Measurements from ENCODE around the gene AKR1C8. TPM values are rescaled to one million over a fixed set of nuclear protein-coding genes. Genes with fewer than 3 reads are reported as not detected.

AKR1C8 gene
- total and polyA plus RNA-seq, 2 of the 13 experiments (the other 11 are each of a cell fraction or from before 2014, with no cell fraction given): 0.12 TPM; not detected in 1

DNA sequence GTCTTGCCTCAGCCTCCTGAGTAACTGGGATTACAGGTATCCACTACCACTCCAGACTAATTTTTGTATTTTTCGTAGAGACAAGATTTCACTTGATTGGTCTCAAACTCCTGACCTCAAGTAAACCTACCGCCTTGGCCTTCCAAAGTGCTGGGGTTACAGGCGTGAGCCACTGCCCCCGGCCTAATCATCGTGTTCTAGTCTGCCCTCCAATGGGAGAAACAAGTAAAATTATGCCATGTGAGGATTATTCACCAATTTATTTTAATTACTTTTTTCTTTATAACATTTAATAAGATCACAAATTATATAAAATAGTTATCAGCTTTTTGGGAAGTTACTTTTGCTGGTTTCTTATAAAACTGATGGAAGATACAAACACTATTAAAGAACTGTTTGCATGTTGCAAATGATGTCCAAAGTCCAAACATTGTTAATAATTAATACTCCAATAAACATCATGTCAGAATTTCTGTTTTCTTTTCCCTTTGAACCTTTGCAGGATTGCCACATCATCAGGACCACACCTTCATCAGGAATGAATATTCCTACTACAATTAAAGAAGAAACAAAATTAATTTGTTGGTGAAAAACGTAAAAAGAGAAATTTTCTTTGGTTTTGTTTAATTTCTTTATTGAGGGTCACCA is 10.9 kb upstream of the AKR1C8 start (continued):
- TF ChIP-seq, protein P1, sequence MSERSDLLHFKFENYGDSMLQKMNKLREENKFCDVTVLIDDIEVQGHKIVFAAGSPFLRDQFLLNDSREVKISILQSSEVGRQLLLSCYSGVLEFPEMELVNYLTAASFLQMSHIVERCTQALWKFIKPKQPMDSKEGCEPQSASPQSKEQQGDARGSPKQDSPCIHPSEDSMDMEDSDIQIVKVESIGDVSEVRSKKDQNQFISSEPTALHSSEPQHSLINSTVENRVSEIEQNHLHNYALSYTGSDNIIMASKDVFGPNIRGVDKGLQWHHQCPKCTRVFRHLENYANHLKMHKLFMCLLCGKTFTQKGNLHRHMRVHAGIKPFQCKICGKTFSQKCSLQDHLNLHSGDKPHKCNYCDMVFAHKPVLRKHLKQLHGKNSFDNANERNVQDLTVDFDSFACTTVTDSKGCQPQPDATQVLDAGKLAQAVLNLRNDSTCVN (CRISPR knock-in tag; IDR thresholded peaks at IDR 0.05; ENCODE audit: borderline replicate concordance): no peak
- no peak for TF ChIP-seq RBM39 (IDR thresholded peaks at IDR 0.05; ENCODE audit: low read depth, low read length, poor library complexity, severe bottlenecking)
- TF ChIP-seq, protein P2, sequence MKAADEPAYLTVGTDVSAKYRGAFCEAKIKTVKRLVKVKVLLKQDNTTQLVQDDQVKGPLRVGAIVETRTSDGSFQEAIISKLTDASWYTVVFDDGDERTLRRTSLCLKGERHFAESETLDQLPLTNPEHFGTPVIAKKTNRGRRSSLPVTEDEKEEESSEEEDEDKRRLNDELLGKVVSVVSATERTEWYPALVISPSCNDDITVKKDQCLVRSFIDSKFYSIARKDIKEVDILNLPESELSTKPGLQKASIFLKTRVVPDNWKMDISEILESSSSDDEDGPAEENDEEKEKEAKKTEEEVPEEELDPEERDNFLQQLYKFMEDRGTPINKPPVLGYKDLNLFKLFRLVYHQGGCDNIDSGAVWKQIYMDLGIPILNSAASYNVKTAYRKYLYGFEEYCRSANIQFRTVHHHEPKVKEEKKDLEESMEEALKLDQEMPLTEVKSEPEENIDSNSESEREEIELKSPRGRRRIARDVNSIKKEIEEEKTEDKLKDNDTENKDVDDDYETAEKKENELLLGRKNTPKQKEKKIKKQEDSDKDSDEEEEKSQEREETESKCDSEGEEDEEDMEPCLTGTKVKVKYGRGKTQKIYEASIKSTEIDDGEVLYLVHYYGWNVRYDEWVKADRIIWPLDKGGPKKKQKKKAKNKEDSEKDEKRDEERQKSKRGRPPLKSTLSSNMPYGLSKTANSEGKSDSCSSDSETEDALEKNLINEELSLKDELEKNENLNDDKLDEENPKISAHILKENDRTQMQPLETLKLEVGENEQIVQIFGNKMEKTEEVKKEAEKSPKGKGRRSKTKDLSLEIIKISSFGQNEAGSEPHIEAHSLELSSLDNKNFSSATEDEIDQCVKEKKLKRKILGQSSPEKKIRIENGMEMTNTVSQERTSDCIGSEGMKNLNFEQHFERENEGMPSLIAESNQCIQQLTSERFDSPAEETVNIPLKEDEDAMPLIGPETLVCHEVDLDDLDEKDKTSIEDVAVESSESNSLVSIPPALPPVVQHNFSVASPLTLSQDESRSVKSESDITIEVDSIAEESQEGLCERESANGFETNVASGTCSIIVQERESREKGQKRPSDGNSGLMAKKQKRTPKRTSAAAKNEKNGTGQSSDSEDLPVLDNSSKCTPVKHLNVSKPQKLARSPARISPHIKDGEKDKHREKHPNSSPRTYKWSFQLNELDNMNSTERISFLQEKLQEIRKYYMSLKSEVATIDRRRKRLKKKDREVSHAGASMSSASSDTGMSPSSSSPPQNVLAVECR (CRISPR knock-in tag; IDR thresholded peaks at IDR 0.05; ENCODE audit: borderline replicate concordance): no peak
- TF ChIP-seq POGZ (CRISPR knock-in tag; IDR thresholded peaks at IDR 0.05): peak; percentile 44
- TF ChIP-seq ZNF331 (CRISPR knock-in tag; IDR thresholded peaks at IDR 0.05): no peak
- no peak for TF ChIP-seq PHF5A (CRISPR knock-in tag; IDR thresholded peaks at IDR 0.05; ENCODE audit: low read depth, unreplicated experiment)
- no peak for TF ChIP-seq ZNF607 (CRISPR knock-in tag; IDR thresholded peaks at IDR 0.05; ENCODE audit: borderline replicate concordance)
- no peak for TF ChIP-seq ZFP36 (IDR thresholded peaks at IDR 0.05; ENCODE audit: borderline replicate concordance, low read depth, low read length, partially characterized antibody)
- 0 out of 2 replicates have a peak, but pooled peaks have one; percentile 22 for TF ChIP-seq ZNF792 (CRISPR knock-in tag; IDR thresholded peaks at IDR 0.05)
- TF ChIP-seq ZNF367 (CRISPR knock-in tag; IDR thresholded peaks at IDR 0.05; ENCODE audit: borderline replicate concordance): no peak
- no peak for TF ChIP-seq PITX1 (CRISPR knock-in tag; IDR thresholded peaks at IDR 0.05)
- no peak for TF ChIP-seq MXD4 (CRISPR knock-in tag; IDR thresholded peaks at IDR 0.05)
- 0 out of 2 replicates have a peak, but pooled peaks have one; percentile 34 for TF ChIP-seq ELF4 (CRISPR knock-in tag; IDR thresholded peaks at IDR 0.05; ENCODE audit: borderline replicate concordance)
- TF ChIP-seq PPARG (CRISPR knock-in tag; conservative IDR thresholded peaks at IDR 0.05): peak; percentile 64
- no peak for TF ChIP-seq ETV5 (CRISPR knock-in tag; IDR thresholded peaks at IDR 0.05; ENCODE audit: borderline replicate concordance)
- TF ChIP-seq U2AF2 (IDR thresholded peaks at IDR 0.05; ENCODE audit: low read depth, low read length): no peak
- TF ChIP-seq, protein P3, sequence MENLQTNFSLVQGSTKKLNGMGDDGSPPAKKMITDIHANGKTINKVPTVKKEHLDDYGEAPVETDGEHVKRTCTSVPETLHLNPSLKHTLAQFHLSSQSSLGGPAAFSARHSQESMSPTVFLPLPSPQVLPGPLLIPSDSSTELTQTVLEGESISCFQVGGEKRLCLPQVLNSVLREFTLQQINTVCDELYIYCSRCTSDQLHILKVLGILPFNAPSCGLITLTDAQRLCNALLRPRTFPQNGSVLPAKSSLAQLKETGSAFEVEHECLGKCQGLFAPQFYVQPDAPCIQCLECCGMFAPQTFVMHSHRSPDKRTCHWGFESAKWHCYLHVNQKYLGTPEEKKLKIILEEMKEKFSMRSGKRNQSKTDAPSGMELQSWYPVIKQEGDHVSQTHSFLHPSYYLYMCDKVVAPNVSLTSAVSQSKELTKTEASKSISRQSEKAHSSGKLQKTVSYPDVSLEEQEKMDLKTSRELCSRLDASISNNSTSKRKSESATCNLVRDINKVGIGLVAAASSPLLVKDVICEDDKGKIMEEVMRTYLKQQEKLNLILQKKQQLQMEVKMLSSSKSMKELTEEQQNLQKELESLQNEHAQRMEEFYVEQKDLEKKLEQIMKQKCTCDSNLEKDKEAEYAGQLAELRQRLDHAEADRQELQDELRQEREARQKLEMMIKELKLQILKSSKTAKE (CRISPR knock-in tag; IDR thresholded peaks at IDR 0.05; ENCODE audit: borderline replicate concordance): no peak
- TF ChIP-seq ETV6 (CRISPR knock-in tag; conservative IDR thresholded peaks at IDR 0.05): no peak
- no peak for TF ChIP-seq ZNF773 (CRISPR knock-in tag; IDR thresholded peaks at IDR 0.05; ENCODE audit: borderline replicate concordance)
- TF ChIP-seq, protein P4, sequence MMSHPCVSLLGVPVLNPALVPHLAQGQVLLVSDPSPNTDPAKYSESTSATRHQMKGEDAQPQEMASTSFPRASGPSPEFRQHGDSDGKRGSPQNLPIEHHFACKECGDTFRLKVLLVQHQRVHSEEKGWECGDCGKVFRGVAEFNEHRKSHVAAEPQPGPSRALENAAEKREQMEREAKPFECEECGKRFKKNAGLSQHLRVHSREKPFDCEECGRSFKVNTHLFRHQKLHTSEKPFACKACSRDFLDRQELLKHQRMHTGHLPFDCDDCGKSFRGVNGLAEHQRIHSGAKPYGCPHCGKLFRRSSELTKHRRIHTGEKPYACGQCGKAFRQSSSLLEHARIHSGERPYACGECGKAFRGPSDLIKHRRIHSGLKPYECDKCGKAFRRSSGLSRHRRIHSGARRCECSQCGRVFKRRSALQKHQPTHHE (CRISPR knock-in tag; IDR thresholded peaks at IDR 0.05; ENCODE audit: borderline replicate concordance): no peak

Data from HepG2 (cell line).